Neural progenitor cell (in vitro differentiated cells): ENCODE results near the gene ALAS1.

ENCODE experiments used
- EZH2 ChIP-seq: fragments of 200-600 bp; sonication (generic); IDR thresholded peaks from 2 replicates; pipeline ENCODE4 v1.6.1; 2017; ENCODE audit warnings: antibody characterized with exemption, mild to moderate bottlenecking, moderate library complexity
- TF ChIP-seq, protein P1 (sequence below): fragments of 200-600 bp; sonication (generic); IDR thresholded peaks from 2 replicates; pipeline ENCODE4 v1.5.1; 2017; ENCODE audit warnings: antibody characterized with exemption, mild to moderate bottlenecking

DNA sequence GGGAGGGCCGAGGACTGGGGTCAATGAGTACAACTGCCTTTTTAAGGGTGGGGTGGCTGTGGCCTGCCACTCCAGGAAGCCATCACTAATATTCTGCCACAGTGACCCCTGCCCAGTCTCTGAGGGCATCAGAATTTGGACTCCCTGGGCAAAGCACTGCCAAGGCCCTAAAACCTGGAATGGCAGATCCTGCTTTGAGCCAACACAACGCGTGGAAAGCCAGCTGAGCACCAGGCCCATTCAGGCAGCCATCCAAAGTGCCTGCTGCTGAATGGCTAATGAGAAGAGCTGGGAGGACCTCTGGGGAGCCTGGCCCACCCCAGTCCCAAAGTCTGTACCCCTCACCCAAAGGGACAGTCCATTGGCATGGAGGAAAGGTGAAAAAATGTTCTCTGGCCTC is 36.0 kb downstream of the ALAS1 start:
- no peak for TF ChIP-seq EZH2
- TF ChIP-seq, protein P1, sequence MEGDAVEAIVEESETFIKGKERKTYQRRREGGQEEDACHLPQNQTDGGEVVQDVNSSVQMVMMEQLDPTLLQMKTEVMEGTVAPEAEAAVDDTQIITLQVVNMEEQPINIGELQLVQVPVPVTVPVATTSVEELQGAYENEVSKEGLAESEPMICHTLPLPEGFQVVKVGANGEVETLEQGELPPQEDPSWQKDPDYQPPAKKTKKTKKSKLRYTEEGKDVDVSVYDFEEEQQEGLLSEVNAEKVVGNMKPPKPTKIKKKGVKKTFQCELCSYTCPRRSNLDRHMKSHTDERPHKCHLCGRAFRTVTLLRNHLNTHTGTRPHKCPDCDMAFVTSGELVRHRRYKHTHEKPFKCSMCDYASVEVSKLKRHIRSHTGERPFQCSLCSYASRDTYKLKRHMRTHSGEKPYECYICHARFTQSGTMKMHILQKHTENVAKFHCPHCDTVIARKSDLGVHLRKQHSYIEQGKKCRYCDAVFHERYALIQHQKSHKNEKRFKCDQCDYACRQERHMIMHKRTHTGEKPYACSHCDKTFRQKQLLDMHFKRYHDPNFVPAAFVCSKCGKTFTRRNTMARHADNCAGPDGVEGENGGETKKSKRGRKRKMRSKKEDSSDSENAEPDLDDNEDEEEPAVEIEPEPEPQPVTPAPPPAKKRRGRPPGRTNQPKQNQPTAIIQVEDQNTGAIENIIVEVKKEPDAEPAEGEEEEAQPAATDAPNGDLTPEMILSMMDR, result no peak
